GM12801 (cell line): ENCODE measurements around the gene AFG1L.

Source experiments
- CTCF ChIP-seq: IDR thresholded peaks from one replicate; pipeline ENCODE4 v1.5.1; 2011; ENCODE audit warnings: control low read depth; ENCODE audit not compliant: insufficient read length; ENCODE audit errors: extremely low read depth

Gene AFG1L

GRCh38 chr6:108254433-108255410 lies 40.1 kb upstream of the AFG1L start:
- TF ChIP-seq CTCF: no peak

DNA sequence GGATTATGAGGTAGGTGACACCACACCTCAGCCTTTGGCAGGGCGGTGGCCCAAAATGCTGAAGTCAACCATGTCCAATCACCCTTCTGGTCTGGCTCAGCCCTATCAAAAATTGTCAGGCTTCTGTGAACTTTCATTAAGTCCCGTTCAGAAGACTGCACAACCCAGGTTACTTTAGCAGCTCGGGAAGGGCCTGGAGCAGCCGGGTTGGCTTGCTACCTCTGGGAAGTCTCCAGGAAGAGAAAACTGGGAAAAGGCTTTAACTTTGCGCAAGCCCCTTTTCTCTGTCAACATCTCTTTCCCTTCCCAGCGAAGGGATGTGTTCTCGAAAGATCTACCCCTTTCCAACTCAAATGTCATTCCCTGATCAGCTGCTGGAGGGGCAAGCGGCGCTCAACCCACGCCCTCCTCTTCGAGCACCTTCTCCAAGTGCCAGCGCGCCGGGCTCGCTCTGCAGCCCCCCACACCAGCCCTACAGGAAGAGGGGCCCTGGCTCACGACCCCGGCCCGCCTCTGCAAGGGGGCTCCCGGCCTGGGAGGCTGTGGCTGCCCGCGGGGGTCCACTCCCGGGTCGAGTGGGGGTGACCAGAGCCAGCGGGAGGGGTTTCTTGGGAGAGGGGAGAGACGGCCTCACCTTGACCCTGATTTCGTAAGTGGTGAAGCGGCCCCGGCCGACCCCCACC lies 34.6 kb upstream of the AFG1L start:
- TF ChIP-seq CTCF: no peak

GRCh38 chr6:108260809-108261569 lies 33.9 kb upstream of the AFG1L start, which contains the start of gene SNX3:
TSS of gene SNX3 (minus strand) at chr6:108261040. CDS start at chr6:108260921, 119 bp downstream.
- no peak for TF ChIP-seq CTCF

- TF ChIP-seq CTCF: no peak
Observed at GRCh38 chr6:108263371-108263770, 31.5 kb upstream of the AFG1L start.

DNA sequence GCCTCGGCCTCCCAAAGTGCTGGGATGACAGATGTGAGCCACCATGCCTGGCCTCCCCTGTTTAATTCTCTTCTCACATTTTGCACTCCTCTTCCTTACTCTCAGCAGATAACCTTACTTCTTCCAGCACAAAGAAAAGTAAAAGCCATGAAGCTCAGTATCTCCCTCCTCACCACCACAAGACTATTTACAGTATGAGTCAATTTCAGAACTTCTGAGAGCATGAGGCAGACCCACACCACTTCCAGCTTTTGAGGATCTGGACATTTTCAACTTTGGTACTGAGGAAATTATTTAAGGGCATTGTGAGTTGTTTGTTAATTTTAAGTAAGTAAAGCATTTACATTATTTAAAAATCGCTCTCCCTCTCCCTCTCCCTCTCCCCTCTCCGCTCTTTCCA lies 26.0 kb upstream of the AFG1L start:
- TF ChIP-seq CTCF: no peak

GRCh38 chr6:108274546-108274945 lies 20.3 kb upstream of the AFG1L start:
- no peak for TF ChIP-seq CTCF

- TF ChIP-seq CTCF: no peak
Observed at GRCh38 chr6:108275976-108276375, 18.9 kb upstream of the AFG1L start.
